HG02610 (cell line): Measurements from ENCODE around the gene MGAT5.

Experiments
- ATAC-seq: cut with Tn5 transposase; IDR thresholded peaks from one replicate; pipeline ENCODE4 v1.9.1; 2021; ENCODE audit warnings: mild to moderate bottlenecking, moderate library complexity; ENCODE audit not compliant: unreplicated experiment

The MGAT5 gene

DNA sequence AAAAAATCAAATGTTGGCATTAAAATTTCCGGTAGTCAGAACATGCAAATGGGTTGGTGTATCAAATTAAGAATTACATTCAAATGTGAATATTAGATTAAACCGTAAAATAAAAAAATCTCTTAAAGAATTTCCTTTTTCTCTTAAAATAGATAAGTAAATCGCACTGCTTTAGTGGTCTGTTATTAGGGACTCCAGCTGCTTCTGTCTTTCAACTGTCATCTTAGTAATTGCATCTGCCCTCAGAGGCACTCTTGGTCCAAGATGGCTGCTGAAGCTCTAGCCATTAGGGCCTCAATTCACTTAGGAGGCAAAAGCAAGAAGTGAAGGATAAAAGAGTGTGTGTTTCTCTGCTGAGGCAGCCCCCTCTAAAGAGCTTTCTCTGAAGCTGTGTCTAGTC, 132.4 kb downstream of the MGAT5 start:
- no peak for ATAC-seq

DNA sequence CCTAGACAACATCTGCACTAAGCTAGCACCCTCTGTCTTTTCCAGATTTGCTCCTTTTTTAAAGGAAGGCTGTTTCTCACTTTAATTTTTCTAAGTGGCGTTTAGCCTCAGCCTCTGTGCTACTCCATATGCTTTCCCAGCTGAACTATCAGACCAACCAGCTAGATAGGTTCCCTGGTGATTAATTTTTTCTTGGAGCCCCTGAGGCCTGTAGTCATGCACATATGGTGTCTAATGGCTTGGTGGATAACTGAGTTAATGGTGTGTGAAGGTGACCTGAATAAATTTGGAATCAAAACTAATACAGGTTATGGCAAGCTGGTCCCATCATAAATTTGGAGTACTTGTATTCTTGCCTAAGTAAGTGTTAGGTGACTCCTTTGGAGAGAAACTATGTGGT, 135.5 kb downstream of the MGAT5 start:
- ATAC-seq, result no peak

DNA sequence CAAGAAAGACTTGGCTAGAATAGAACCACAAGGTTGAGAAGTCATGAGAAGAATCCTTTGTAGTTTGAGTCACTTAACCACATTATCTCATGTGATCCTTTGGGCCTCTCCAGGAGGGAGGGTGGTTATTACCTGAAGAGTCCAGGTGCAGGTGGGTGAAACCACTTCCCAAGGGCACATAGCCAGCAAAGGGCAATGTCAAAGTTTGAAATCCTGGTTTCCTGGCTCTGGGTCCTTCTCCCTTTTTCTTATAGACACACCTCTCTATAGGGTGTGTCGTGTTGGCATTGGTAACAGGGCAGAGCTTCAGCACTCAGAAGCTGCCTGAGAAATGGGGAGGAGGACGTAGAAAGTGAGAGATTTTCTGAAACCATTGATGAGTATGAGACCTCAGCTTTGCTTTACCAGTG, 137.9 kb downstream of the MGAT5 start:
- peak; percentile 89 for ATAC-seq

DNA sequence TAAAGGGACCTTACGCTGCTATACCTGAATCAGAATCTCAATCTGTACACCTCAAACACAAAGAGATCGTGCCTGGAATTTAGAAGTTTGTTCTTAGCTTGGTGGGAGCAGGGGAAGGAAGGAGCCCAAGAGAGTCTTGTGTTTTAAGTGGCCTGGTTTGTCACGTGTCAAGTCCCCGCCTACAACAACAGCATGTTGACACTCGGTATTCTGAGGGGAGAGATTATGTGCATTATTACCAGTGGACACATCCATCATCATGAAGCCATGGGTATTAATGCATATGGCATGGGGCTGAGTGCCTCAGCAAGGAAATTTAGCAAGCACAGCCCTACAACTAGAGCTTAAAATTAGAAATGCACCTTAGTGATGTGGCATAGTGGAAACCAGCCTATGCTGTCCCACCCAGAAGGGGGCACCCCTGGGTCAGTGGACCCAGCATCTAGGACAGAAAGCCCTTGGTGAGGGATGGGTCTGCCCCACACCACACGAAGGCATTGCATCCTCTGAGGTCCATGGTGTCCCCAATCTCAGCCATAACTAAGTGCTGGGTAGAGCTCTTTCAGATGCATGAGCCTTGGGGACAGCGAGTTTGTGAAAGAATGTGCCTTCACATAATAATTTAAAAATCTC, 138.7 kb downstream of the MGAT5 start:
- ATAC-seq, result no peak

DNA sequence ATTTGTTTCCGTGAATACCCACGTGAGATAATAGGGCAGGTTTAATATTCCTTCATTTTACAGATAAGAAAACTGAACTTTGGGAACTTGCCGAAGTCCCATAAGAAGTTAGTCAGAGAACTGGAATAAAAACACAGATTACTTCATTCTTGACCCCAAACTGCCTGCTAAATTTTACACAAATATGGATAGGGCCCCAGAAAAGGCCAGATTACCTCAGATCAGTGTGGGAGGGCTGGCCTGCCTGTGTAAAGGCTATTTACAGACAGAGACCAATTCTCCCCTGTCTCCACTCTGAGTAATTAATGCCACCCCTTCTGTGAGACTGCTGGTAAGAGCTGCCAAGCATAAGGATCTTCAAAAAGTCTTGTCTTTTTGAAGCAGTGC, 139.2 kb downstream of the MGAT5 start:
- no peak for ATAC-seq

DNA sequence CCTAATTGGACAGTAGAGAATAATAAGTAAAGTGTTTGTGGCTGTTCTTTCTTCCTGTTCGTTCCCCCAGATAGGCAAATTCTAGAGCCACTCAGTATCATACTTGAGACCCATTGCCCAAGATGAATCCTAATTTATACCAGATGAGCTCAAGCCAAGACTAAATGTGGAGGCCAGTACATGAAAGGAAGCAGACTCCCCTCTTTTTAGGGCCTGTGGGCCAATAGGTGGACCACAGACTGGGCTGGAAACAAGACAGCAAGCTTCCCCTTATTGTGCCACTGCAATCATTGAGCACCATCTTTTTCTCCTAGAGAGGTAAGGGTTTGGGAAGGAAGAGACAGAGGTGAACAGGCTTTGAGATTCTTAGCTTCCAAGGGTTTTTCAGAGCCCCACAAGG, 141.9 kb downstream of the MGAT5 start:
- ATAC-seq, result no peak

DNA sequence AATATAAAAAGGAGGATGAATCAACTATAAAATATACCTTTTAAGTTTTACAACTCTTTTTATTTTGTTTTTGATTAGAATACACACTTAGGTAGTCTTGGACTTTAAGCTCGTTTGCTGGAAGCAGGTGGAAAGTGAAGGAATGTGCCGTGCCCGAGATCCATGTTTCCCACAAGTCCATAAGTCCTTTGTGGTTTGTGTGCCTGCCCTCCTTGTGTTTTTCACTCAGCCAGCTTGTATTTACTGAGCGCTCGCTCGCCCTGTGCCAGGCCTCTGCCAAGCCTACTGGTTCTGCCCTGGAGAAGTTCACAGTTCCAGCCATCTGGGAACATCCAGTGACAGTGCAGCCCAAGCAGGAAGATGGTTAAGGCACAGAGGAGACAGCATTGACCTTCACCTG, 142.6 kb downstream of the MGAT5 start:
- no peak for ATAC-seq

DNA sequence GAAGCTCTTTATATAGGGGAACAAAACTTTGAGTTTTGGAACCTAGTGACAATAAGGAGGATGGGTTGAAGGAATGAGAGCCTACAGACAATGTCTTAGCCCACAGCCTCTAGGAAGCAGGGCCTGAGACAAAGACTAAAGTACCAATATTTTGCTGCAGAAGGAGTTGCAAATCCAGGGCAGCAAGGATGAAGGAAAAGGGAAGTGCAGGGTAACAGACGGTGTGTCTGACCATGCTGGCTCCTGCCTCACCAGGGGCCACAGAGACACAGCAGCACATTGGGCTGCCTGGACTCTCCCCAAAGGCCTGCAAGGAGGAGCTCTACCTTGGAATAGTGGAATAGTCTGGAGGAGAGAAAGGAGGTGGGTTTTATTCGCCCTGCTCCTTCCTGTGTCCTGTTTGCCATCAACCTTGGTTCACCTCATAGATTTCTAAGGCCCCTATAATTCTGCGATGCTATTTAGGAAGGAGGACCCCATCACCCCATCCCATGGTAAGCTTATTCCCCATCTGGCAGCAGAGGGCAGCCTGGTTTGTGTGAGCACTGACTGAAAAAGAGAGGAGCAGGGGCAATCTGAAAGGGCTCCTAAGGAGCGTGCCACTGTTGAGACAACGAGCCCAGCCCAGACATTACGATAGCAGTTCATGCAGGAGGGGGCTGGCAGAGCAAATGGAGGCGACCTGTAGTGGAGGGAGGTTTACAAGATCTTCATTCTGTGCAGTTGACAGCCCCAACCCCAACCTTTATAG, 143.4 kb downstream of the MGAT5 start:
- no peak for ATAC-seq

DNA sequence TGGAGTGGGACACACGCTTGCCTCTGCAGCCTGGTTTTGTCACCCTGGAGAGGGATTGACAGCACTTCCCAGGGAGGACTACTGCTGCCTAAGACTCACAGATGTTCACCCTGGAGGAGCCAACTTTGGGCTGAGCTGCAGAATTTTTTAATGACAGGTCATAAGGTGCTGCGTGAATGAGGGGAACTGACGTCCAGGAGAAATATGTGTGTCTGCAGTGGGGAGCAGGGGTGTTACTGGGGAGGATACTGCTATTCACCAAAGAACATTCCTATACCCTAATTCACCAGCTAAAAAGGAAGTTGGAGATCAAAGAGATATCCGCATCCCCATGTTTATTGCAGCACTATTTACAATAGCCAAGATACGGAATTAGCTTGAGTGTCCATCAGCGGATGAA, 144.4 kb downstream of the MGAT5 start:
- no peak for ATAC-seq

DNA sequence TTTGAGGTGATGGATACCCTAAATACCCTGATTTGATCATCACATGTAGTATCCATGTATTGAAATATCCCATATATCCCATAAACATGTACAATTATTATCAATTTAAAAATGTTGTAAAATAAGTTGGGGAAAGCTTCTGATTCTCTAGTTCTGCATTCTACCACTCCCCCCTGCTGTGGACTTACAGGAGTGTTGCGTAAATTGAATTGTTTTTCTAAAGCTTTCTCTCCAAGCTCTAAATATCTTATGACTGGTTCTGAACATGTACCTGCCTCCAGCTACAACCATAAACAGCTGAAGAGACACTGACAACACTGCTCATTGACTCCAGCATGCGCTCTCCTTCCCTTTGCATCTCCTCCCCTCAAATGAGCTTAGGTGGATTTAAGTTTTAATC, 145.2 kb downstream of the MGAT5 start:
- ATAC-seq, result no peak

DNA sequence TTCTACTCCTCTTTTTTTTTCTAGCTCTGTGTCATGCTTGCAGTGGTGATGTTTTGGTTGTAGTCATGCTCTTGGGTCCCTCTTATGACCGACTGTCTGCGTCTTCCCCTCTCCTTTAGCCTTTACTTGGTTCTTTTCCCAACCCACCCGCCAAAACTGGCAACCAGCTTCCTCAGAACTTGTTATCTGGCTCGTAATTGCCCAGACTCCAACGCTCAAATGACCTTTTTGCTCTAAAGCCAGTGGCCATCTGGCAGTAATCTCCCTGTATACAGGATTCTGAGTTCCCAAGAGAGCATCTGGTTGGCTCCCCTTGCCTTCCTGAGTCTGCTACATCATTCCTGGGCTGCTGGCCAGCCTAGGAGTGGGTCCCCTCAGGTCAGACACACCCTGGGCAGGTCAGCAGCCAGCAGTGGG, 147.2 kb downstream of the MGAT5 start:
- ATAC-seq, result no peak

DNA sequence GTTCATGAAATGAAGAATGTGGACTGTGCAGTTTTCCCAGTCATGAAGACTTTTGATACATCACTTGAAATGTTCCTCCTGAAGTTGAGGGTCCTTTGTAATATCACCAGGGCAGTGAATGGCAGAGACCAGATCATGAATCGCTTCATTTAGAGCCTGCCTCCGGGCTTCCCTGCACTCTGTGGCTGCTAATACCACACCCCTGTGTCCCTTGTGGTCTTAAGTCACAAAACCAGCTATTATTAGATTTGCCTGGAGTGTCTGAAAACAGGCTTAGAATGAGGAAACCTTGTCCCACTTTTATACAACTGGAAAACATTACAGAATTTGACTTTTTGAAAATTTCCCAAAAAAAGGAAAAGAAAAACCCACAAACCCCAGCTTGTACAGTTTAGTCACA, 147.9 kb downstream of the MGAT5 start:
- ATAC-seq, result no peak

DNA sequence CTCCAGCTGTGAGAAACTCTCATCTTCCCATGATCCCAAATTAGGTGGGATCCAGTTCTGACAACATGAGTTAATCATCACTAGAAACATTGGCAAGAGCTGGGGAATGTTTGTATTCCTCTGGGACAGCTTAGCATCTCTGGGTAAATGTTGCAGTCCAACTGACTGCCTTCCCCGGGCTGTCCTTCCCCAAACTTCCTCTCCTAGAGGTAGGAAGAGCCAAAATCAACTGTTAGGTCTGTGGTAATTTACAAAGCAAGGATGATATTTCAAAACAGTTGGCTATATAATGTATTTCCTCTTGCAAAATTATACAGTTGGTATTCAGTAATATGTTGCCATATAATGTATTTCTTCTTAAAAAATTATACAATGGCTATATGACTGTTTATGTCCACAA, 148.5 kb downstream of the MGAT5 start:
- ATAC-seq, result no peak

DNA sequence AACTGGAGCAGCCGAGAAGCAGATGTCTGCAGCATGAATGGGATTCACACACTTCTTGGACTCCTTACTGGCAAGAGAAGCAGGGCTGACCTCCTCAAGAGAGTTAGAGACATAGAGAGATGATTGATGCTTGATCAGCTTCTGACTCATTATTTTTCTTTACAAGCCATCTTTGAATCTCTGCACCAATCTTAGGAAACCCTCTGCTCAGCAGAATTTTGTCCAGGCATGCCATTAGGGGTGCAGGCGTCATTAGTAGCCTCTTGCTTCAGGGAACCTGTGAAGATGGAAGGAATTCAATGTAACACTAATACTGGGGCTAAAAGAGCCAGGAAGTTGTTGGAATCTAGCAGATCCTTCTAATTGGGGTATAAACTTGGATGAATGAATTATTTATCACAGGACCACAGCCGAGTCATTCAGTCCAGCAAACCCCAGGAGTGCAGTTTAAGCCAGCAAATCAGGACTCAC, 151.8 kb downstream of the MGAT5 start:
- ATAC-seq, result no peak

DNA sequence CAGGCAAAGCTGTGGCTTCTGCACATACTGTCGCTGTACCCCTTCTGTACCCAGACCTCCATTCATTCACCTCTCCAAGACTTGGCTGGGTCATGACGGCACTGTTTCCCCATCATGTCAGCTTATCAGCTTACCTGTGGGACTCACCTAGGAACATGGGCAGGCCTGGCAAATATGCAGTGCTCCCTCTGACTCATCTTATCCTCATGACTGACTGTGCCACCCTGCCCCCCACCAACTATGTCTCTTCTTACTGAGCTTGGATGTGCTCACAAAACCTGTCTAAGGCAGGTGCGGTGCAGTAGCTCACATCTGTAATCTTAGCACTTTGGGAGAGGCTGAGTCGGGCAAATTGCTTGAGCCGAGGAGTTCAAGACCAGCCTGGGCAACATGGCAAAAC, 152.4 kb downstream of the MGAT5 start:
- ATAC-seq, result no peak

DNA sequence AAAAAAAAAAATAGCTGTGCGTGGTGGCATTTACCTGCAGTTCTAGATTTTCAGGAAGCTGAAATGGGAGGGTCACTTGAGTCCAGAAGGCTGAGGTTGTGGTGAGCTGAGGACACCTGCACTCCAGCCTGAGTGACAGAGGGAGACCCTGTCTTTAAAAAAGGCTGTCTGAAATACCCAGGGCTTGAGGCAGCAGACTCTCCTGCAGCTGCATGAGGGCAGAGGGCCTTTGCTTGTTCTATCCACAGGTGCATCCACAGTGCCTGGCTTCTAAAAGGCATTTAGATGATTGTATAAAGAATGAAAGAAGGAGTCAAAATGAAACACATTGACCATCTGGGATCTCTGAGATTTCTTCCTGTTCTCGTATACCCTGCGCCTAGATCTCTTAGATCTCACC, 152.9 kb downstream of the MGAT5 start:
- peak; percentile 30 for ATAC-seq

DNA sequence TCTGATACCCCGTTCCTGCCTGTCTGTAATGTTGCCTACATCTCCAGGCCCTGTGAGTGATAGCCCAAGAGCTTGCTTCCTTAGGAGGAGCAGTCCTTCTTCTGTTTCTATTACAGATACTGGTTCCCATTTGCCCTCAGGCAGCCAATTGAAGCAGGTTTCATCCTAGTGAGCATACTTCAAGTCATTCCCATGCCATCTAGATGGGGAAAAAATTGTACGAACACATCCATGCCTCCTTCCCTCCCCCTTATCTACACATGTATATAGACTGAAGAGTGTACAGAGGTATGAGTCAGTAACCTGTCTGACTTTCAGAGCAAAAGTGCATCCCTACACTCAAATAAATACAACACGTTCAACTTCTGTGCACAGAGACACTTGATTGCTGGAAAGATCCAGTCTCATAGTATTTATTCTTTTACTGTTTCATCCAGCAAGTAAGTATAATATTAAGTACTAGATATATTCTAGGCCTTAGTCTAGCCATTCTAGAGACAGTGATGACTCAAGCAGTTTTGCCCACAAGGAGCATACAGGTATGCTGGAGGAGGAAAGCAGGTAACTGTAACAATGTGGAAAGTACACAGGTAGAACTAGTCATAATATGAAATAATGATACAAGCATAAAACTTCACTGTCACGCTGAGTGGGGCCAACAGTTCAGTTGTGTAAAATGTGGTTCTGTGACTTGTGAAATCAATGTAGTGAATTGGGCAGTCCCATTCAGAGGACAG, 153.4 kb downstream of the MGAT5 start:
- ATAC-seq, result no peak

DNA sequence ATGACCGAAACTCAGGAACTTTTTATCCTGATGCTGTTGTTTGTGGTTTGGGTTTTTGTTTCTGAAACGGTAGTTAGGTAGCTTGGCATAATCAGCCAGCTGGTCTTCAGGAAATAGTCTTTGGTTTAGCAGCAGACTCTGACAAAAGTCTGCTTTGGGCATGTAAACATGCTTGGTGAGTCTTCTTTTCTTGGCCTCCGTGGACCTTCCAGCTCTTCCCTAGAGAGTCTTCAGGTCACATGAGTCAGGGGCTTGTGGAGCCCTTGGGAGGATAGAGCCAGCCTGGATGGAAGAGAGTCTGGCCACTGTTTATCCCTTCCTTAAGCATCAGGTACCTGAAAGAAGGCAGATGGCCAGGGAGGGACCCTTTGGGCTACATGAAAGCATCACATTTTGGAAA, 154.5 kb downstream of the MGAT5 start:
- ATAC-seq, result no peak

DNA sequence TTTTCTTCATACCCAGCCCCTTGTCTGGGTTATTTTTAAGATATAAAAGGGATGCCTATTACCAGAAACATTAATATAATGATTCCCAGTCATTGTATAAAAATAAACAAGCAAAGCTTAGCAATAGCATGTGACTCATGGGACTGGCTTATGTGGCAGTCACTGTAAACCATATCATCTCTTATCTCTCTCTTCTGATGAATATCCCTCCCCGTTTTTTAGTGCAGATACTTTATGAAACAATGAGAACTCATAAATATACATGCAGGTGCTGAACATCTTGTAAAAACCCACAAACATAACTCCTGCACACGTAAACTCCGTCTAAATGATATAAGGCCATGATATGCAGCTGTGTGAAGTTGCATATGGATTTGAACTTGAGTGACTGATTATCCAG, 154.9 kb downstream of the MGAT5 start:
- ATAC-seq, result no peak

DNA sequence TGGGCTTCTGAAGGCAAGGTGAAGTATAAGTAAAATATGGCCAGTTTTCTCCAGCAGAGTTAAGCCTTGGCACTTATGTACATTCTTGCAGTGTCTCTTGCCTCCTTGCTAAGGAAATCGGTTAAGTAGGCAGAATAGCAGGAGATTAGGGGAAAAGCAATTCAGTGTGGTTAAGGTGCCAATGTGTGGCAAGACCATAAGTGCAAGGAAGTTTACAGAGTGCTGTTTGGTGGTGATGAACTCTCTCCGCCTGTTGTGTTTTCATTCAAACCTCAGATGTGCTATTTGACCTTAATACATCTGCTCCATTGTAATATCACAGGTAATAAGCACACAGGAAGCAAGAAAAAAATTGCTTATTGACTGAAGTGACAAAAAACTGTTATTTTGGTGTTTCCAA, 156.1 kb downstream of the MGAT5 start:
- no peak for ATAC-seq

DNA sequence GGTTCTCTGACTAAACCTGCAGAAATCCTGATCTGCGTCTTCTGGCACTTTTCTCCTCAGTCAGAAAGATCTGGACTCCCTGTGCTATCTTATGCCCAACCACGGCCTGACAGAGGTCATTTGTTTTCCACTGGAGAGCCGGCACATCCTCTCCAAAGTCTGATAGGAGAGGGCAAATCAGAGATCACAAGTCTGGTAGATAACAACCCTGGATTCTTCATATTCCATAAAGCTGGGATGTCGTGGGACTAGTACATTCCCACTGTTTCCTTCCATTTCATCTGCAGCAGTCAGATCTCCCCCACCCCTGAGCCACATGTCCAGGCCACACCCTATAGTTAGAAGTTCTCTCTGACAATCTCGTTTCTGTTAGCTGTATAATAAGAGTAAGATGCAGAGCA, 157.0 kb downstream of the MGAT5 start:
- no peak for ATAC-seq

DNA sequence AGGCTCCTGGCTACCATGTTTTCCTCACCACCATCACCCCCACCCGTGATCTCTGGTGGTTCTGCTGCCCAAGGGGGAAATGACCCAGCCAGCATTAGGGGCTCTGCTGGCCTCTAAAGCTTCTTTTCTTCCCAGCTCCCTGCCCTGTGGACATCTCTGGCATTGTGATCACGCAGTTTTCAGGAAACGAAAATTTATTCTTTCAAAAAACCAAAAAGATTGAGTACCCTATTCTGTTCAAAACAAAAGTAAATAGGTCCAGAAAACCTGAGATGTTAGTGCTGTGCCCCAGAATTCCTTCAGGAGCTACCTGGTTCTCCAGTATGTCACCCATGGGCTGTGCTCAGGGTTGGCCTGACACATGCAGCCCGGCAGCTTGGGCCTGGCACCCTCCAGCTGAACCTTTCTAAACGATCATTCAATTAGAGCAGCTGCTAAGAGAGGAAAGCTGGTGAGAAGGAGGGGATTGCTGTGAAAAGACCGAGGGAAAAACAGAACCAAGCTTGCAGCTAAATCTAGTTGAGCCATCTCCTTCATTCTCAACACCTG, 157.5 kb downstream of the MGAT5 start:
- ATAC-seq, result no peak
